ENCODE results near the gene P4HA1. TPM values are rescaled to one million over a fixed set of nuclear protein-coding genes. Genes with fewer than 3 reads are reported as not detected.

The P4HA1 gene
- total RNA-seq: 10 to 100 TPM; 30.9 to 31.2 TPM

DNA sequence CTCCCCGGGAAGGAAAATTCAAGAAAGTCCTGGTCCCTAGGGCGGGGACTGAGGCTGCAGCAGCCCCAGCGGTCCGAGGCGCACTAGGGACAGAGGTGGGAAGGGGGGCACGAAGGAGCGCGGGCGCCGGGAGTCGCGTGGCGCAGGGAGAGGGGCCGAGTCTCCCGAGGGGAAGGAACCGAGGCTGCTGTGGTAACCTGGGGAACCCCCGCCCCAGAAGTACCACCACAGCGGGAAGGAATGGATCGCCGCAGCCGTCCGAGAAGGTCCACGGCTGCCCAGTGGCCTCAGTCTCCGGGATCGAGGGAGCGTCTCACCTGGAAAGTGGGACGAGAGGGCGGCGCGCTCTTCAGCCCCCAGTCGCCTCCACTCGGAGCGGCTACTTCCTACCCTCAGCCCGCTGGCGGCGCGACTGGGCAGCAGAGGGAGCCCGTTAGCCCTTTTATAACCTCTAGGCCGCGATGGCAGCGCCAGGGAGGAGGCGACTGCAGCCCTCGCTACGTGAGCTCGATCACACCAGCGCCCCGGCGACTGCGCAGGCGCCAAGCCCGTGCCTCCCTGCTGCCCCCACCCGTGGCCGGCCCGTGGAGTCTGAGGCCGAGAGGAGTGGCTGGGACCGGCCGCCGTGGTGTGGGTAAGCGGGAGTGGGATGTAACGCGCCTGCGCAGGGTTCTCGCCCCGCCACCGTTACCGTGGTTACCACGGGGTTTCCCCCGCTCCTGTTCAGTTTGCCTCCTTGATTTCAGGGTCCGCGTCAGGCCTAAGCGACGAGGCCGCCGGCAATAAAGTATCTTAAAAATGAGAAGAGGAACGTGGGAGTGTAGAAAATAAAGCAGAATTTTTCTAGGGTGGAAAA is at the start of gene P4HA1:
Gene P4HA1, minus strand, starts transcription at position 418 of the 856 bp plus-strand sequence. CDS start 21,983 bp downstream, outside the sequence.
- no peaks in the 10 kb centered on the region for H3K27me3 Mint-ChIP-seq
- ChIA-PET POLR2A (interaction anchor here (0.6 to 3.3 kb wide), 16 partner anchors 14 to 881 kb away, joined by 3 to 12 read pairs (median 4); partner anchors contain the start of genes ANAPC16, DNAJC9, ECD and FAM149B1), CTCF (interaction anchor here (0.6 to 3.1 kb wide), 23 partner anchors 13 to 732 kb away, joined by 3 to 62 read pairs (median 4); partner anchors contain the start of genes ECD, FAM149B1 and NUDT13)
- no peaks in the 10 kb centered on the region for H3K9me3 Mint-ChIP-seq
- peaks cover 27% of the 10 kb centered on the region for H3K4me1 Mint-ChIP-seq (ENCODE audit: low read depth)
- H3K4me3 Mint-ChIP-seq: peak within 1 kb of the TSS; percentile 92
- peaks cover 8% of the 10 kb centered on the region for H3K36me3 Mint-ChIP-seq
- DNase-seq: peak; percentile 99
- H3K27ac Mint-ChIP-seq: peak within 1 kb of the TSS; percentile 92
- intact Hi-C loops (cut with micrococcal nuclease): loop anchor here (1.0 to 5.0 kb wide), 5 partner anchors 14 to 404 kb away; partner anchors contain the start of genes DNAJC9, MCU and NUDT13

DNA sequence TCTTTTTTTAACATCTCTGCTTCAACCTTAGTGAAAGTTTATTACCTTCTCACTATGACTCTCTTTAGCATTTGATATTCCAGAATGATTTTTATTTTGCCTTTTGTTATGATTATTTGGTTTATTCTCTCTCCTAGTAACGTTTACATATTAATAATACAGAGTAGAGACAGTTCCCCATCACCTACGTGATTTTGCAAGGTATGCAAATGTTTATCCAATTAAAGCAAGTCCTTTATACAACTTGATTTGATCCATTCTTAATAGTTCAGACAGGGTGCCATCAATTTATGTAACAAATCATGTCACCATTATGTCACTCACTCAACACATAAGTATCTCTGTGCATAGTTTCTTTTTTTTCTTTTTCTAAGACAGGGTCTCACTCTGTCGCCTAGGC is 44.9 kb upstream of the P4HA1 start:
- Mint-ChIP-seq H3K4me3 (no peak overlapping the region), H3K4me1 (ENCODE audit: low read depth) (no peaks in the 10 kb centered on the region), H3K27ac (no peak overlapping the region), H3K27me3 (no peaks in the 10 kb centered on the region), H3K9me3 (no peaks in the 10 kb centered on the region), H3K36me3 (peaks cover 32% of the 10 kb centered on the region)
- ChIA-PET CTCF (no interaction called here), POLR2A (no interaction called here)
- intact Hi-C loops (cut with micrococcal nuclease): no loop called here
- DNase-seq: no peak

DNA sequence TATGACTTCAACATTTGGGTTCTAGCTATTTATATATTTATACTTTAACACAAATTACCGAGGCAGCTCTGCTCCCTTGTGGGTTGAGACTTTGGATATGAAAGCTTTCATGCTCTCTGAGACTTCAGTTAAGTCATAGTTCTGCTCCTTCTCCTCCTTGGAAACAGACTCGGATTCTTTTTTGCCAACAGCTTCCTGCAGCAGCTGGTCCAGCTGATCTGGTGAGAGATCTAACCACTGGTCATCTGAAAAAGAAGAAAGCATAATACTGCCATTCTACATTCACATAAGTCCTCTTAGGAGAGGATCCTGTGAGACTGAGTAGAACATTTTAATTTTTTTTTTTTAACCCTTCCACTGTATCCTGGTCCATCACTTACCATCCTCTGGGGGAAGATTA is 42.6 kb upstream of the P4HA1 start:
- intact Hi-C loops (cut with micrococcal nuclease): no loop called here
- DNase-seq: no peak
- H3K9me3 Mint-ChIP-seq: no peaks in the 10 kb centered on the region
- H3K4me1 Mint-ChIP-seq (ENCODE audit: low read depth): no peaks in the 10 kb centered on the region
- ChIA-PET CTCF (interaction anchor here (2.3 kb wide), 1 partner anchor 20 kb away, joined by 7 read pairs; no protein-coding TSS in a partner anchor), POLR2A (no interaction called here)
- no peak overlapping the region for H3K27ac Mint-ChIP-seq
- H3K36me3 Mint-ChIP-seq: peaks cover 43% of the 10 kb centered on the region
- no peak overlapping the region for H3K4me3 Mint-ChIP-seq
- no peaks in the 10 kb centered on the region for H3K27me3 Mint-ChIP-seq

DNA sequence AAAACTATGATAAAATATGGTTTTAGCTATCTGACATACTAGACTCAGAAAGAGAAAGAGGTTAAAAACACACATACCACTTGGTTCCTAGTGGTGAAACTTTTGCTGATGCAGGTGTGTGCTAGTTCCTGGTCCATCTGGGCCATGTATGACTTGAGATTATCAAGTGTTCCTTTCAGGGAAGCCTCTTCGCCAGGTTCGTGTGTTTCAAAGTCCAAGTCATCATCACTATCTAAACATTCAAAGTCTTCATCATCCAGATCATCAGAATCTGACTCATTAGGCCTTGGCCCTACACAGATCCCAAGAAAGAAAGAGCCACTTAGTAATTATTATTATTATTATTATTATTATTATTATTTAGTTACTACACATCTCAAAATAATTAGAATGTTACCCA is 40.0 kb upstream of the P4HA1 start:
- H3K4me1 Mint-ChIP-seq (ENCODE audit: low read depth): no peaks in the 10 kb centered on the region
- no peaks in the 10 kb centered on the region for H3K27me3 Mint-ChIP-seq
- intact Hi-C loops (cut with micrococcal nuclease): no loop called here
- H3K36me3 Mint-ChIP-seq: peaks cover 44% of the 10 kb centered on the region
- H3K27ac Mint-ChIP-seq: no peak overlapping the region
- POLR2A ChIA-PET: interaction anchor here (0.6 kb wide), 1 partner anchor 11 kb away, joined by 4 read pairs; no protein-coding TSS in a partner anchor
- no peaks in the 10 kb centered on the region for H3K9me3 Mint-ChIP-seq
- CTCF ChIA-PET: interaction anchor here (0.8 to 2.7 kb wide), 2 partner anchors 22 to 40 kb away, joined by 3 to 9 read pairs; no protein-coding TSS in a partner anchor
- DNase-seq: no peak
- no peak overlapping the region for H3K4me3 Mint-ChIP-seq

DNA sequence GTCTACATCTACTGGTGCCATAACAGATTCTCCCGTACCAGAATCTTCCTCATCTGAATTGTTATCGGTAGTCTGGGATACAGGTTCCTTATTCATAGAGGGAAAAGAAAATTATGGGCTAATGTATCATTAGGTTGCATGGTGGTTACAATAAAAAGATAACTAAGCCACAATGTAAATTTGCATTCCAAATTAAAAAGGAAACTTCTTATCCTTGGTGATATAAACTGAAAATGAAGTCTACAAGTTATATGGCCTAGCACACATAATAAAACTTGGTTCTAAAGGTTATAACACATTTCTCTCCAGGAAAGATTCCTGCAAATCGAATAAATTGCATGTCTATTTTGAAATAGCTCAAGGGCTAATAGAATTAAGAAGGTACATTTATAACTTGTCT is 38.1 kb upstream of the P4HA1 start:
- intact Hi-C loops (cut with micrococcal nuclease): no loop called here
- Mint-ChIP-seq H3K4me1 (ENCODE audit: low read depth) (no peaks in the 10 kb centered on the region), H3K36me3 (peaks cover 47% of the 10 kb centered on the region)

DNA sequence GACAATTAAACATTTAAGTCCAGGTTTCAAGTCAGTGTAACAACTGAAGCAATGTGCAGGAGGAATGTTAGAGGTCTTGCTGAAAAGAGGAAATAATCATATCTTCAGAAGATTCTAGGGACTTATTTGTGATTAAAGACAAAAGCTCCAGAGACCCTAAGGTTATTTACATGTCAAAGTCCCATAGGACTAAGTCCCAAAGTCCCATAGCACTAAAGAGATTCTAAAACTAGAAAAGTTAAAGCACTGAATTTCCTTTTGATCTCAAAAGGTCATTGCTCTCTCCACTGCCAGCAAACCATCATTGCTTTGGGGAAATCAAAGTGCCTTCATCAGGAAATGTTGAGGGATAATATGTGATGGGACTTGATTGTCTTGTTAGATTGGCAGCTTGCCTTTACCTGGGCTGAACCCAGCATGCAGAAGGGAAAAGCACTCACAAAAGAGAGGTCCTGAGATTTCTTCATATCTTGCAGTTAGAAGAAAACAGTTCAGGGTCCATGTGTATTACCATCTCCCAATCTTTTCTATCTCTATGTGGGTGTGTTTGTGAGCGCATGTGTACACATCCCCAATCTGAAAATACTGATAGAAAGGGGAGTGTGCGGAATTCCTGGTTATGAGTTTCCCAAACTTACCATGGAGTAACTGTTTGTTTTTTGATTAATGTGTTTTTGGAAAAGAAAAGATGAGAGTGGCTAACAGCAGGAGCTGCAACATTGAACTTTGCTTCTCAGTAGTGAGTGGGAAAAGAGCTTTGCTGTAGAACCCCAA is 35.4 kb upstream of the P4HA1 start:
- H3K27me3 Mint-ChIP-seq: no peaks in the 10 kb centered on the region
- H3K36me3 Mint-ChIP-seq: peaks cover 40% of the 10 kb centered on the region
- DNase-seq: no peak
- intact Hi-C loops (cut with micrococcal nuclease): no loop called here
- no peaks in the 10 kb centered on the region for H3K9me3 Mint-ChIP-seq
- H3K4me3 Mint-ChIP-seq: no peak overlapping the region
- H3K27ac Mint-ChIP-seq: no peak overlapping the region
- H3K4me1 Mint-ChIP-seq (ENCODE audit: low read depth): no peaks in the 10 kb centered on the region
- ChIA-PET POLR2A (no interaction called here), CTCF (no interaction called here)

More for the DNA sequence above, 38.1 kb upstream of the P4HA1 start:
- no peak for DNase-seq
- CTCF ChIA-PET: interaction anchor here (1.3 kb wide), 1 partner anchor 23 kb away, joined by 3 read pairs; no protein-coding TSS in a partner anchor
- Mint-ChIP-seq H3K9me3 (no peaks in the 10 kb centered on the region), H3K27ac (no peak overlapping the region), H3K4me3 (no peak overlapping the region), H3K27me3 (no peaks in the 10 kb centered on the region)
- POLR2A ChIA-PET: no interaction called here

DNA sequence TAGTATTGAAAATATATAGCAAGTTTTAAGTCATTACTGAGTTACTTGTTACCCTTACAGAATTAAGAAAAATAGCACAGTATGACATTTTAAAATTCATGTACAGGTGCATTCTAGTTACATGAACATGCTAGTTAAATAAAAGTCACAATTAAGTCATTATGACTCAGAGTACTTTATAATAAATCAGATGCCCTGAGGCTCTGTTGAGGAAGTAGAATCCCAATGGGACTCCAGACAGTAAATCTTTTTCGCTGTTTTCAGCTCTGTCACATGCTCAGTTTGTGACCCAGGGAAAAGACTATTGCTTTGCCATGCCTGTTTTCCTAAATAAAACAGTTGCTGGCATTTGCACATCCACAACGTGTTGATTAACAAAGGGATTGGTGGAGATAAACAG is 34.6 kb upstream of the P4HA1 start:
- no peak overlapping the region for H3K27ac Mint-ChIP-seq
- intact Hi-C loops (cut with micrococcal nuclease): no loop called here
- H3K4me3 Mint-ChIP-seq: no peak overlapping the region
- no peaks in the 10 kb centered on the region for H3K27me3 Mint-ChIP-seq
- ChIA-PET POLR2A (no interaction called here), CTCF (no interaction called here)
- H3K4me1 Mint-ChIP-seq (ENCODE audit: low read depth): no peaks in the 10 kb centered on the region
- peaks cover 42% of the 10 kb centered on the region for H3K36me3 Mint-ChIP-seq
- DNase-seq: no peak
- H3K9me3 Mint-ChIP-seq: no peaks in the 10 kb centered on the region

DNA sequence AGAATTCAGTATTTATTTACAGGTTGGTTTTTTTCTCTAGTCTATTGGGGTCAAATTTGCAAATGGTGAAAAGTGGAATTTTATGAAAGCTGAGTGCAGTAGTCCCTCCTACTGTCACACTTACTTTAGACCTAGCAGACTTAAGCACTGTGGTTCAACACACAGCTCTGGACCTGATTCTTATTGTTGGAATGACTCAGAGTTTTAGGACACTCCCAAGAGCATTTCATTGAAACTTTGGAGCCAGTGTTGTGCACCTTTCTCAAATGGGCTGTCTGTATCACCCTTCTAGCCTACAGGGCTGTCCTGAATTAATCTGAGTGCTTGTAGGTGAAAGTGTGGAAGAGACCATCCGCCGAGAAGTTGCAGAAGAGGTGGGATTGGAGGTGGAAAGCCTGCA is 29.7 kb upstream of the P4HA1 start:
- Mint-ChIP-seq H3K9me3 (no peaks in the 10 kb centered on the region), H3K27me3 (no peaks in the 10 kb centered on the region), H3K4me3 (no peak overlapping the region), H3K27ac (no peak overlapping the region), H3K4me1 (ENCODE audit: low read depth) (no peaks in the 10 kb centered on the region), H3K36me3 (peaks cover 15% of the 10 kb centered on the region)
- DNase-seq: no peak
- POLR2A ChIA-PET: no interaction called here
- intact Hi-C loops (cut with micrococcal nuclease): no loop called here
- CTCF ChIA-PET: no interaction called here

DNA sequence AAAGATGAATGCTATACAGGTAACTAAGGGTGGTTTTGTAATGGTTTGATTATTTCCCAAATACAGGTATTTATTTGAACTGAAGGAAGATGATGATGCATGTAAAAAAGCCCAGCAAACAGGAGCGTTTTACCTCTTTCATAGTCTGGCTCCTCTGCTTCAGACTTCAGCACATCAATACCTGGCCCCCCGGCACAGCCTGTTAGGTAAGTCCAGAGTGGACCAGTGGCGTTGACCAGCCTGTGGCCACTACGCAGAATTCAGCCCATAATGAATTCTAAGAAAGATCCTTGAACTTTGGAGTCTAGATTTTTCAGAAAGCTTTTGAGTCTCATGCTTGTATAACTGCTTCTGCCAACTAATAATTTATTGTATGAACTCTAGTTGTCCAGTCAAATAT is 23.3 kb upstream of the P4HA1 start:
- Mint-ChIP-seq H3K9me3 (no peaks in the 10 kb centered on the region), H3K27ac (no peak overlapping the region), H3K36me3 (peaks cover 1% of the 10 kb centered on the region), H3K4me3 (no peak overlapping the region), H3K4me1 (ENCODE audit: low read depth) (peaks cover 6% of the 10 kb centered on the region), H3K27me3 (no peaks in the 10 kb centered on the region)
- CTCF ChIA-PET: no interaction called here
- DNase-seq: no peak
- POLR2A ChIA-PET: no interaction called here
- intact Hi-C loops (cut with micrococcal nuclease): no loop called here

DNA sequence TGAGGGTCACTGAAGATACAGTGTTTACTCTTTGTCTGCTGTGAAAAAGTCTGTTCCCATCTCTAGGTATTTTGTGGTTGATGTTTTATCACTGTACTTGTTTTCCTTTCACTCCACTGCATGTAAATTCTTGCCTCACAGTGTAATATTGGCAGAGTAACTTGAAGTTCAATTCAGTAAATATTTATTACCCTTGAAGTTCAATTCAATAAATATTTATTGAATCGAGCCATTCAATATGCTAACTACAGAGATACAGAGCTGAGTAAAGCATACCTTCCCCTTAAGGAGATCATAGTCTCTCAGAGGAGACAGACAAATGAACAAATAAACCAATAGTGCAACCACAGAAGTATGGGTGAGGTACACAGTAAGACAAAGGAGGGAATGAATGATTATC is 22.8 kb upstream of the P4HA1 start:
- intact Hi-C loops (cut with micrococcal nuclease): no loop called here
- H3K9me3 Mint-ChIP-seq: no peaks in the 10 kb centered on the region
- H3K36me3 Mint-ChIP-seq: peaks cover 1% of the 10 kb centered on the region
- H3K4me1 Mint-ChIP-seq (ENCODE audit: low read depth): peaks cover 6% of the 10 kb centered on the region
- no peak for DNase-seq
- no peak overlapping the region for H3K4me3 Mint-ChIP-seq
- POLR2A ChIA-PET: no interaction called here
- no peaks in the 10 kb centered on the region for H3K27me3 Mint-ChIP-seq
- no peak overlapping the region for H3K27ac Mint-ChIP-seq
- CTCF ChIA-PET: no interaction called here

DNA sequence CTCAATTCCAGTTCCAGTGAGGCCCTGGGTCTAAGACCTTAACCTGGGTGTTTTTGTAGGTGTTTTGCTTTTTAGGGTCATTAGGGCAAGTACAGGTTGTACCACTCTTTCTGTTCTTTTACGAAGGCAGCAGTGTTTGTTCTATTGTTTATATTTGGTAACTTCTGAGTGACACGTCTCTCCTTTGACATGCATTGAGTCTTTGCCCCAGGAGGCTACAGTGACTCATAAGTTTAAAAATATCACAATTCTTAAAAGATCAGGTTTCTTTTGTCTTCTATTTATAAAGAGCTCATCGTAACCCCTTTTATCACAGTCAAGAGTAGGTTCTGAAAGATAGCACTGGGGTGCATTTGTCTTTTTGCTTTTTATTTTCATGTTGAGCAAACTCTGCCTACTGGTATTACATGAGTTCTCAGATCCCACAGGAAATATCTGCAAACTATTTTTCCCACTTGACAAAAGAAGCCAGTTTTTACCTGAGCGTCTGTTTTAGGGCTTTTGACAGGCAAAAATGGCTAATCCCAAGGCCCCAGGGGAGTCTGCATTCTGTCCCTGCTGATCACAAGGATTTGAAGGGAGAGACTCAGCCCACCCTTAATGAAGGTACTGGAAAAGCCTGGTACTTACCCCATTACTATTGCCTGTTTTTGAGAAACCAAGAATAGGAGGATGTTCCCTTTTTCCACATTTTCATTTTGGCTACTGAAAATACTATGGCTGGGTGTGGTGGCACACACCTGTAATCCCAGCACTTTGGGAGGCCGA is 21.5 kb upstream of the P4HA1 start:
- Mint-ChIP-seq H3K36me3 (peaks cover 1% of the 10 kb centered on the region), H3K27me3 (no peaks in the 10 kb centered on the region), H3K4me1 (ENCODE audit: low read depth) (peaks cover 6% of the 10 kb centered on the region), H3K9me3 (no peaks in the 10 kb centered on the region), H3K4me3 (no peak overlapping the region), H3K27ac (no peak overlapping the region)
- ChIA-PET CTCF (no interaction called here), POLR2A (no interaction called here)
- no peak for DNase-seq
- intact Hi-C loops (cut with micrococcal nuclease): no loop called here

DNA sequence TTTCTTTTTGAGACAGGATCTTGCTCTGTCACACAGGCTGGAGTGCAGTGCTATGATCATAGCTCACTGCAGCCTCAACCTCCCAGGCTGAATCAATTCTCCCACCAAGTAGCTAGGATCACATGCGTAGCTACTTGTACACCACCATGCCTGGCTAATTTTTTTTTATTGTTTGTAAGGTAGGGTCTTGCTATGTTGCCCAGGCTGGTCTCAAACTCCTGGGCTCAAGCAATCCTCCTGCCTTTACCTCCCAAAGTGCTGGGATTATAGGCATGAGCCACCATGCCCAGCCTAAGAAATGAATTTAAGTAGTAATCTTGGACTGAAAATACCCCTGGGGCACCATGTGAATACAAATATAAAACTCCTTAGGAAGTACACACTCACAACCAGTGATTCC is 19.4 kb upstream of the P4HA1 start:
- Mint-ChIP-seq H3K4me3 (no peak overlapping the region), H3K4me1 (ENCODE audit: low read depth) (peaks cover 11% of the 10 kb centered on the region), H3K9me3 (no peaks in the 10 kb centered on the region), H3K36me3 (peaks cover 1% of the 10 kb centered on the region), H3K27me3 (no peaks in the 10 kb centered on the region), H3K27ac (no peak overlapping the region)
- POLR2A ChIA-PET: no interaction called here
- no peak for DNase-seq
- intact Hi-C loops (cut with micrococcal nuclease): no loop called here
- CTCF ChIA-PET: no interaction called here
